ENCODE data around the gene NFIA.

Gene NFIA

GRCh38 chr1:61100578-61100977 lies 18.2 kb downstream of the NFIA start:
- no peak for TF ChIP-seq CTCF (IDR thresholded peaks at IDR 0.05; ENCODE audit: low read depth, low read length)
- no peak for DNase-seq (ENCODE audit: extremely low read depth, low read depth)

GRCh38 chr1:61101536-61101935 lies 19.2 kb downstream of the NFIA start:
- DNase-seq (ENCODE audit: extremely low read depth, low read depth): no peak
- TF ChIP-seq CTCF (IDR thresholded peaks at IDR 0.05; ENCODE audit: low read depth, low read length): no peak

GRCh38 chr1:61102041-61102440 lies 19.7 kb downstream of the NFIA start:
- TF ChIP-seq CTCF (IDR thresholded peaks at IDR 0.05; ENCODE audit: low read depth, low read length): no peak
- no peak for DNase-seq (ENCODE audit: extremely low read depth, low read depth)

- no peak for DNase-seq (ENCODE audit: extremely low read depth, low read depth)
- no peak for TF ChIP-seq CTCF (IDR thresholded peaks at IDR 0.05; ENCODE audit: low read depth, low read length)
These were observed 20.3 kb downstream of the NFIA start for GRCh38 chr1:61102621-61103020.

- TF ChIP-seq CTCF (IDR thresholded peaks at IDR 0.05; ENCODE audit: low read depth, low read length): no peak
- no peak for DNase-seq (ENCODE audit: extremely low read depth, low read depth)
These were observed 21.9 kb downstream of the NFIA start for GRCh38 chr1:61104220-61104671.

GRCh38 chr1:61107638-61108037 lies 25.3 kb downstream of the NFIA start:
- no peak for DNase-seq (ENCODE audit: extremely low read depth, low read depth)
- TF ChIP-seq CTCF (IDR thresholded peaks at IDR 0.05; ENCODE audit: low read depth, low read length): no peak

- no peak for TF ChIP-seq CTCF (IDR thresholded peaks at IDR 0.05; ENCODE audit: low read depth, low read length)
- DNase-seq (ENCODE audit: extremely low read depth, low read depth): no peak
These were observed 26.8 kb downstream of the NFIA start for GRCh38 chr1:61109158-61109557.

Data from AG09319 (cell line).